ENCODE results near the gene TRPV6. TPM values are rescaled to one million over a fixed set of nuclear protein-coding genes. Genes with fewer than 3 reads are reported as not detected.

The TRPV6 gene
- total RNA-seq, 1 donor from 2014 or later = not detected

- TF ChIP-seq, protein P1, sequence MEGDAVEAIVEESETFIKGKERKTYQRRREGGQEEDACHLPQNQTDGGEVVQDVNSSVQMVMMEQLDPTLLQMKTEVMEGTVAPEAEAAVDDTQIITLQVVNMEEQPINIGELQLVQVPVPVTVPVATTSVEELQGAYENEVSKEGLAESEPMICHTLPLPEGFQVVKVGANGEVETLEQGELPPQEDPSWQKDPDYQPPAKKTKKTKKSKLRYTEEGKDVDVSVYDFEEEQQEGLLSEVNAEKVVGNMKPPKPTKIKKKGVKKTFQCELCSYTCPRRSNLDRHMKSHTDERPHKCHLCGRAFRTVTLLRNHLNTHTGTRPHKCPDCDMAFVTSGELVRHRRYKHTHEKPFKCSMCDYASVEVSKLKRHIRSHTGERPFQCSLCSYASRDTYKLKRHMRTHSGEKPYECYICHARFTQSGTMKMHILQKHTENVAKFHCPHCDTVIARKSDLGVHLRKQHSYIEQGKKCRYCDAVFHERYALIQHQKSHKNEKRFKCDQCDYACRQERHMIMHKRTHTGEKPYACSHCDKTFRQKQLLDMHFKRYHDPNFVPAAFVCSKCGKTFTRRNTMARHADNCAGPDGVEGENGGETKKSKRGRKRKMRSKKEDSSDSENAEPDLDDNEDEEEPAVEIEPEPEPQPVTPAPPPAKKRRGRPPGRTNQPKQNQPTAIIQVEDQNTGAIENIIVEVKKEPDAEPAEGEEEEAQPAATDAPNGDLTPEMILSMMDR (IDR thresholded peaks at IDR 0.05) = no peak
- H3K36me3 Mint-ChIP-seq (ENCODE audit: unreplicated experiment) = no peaks in the 10 kb centered on the region
- H3K27me3 Mint-ChIP-seq (ENCODE audit: unreplicated experiment) = no peaks in the 10 kb centered on the region
- DNase-seq (ENCODE audit: extremely low spot score, unreplicated experiment) = no peak
- H3K4me3 Mint-ChIP-seq (ENCODE audit: unreplicated experiment) = no peak overlapping the region
- no peak overlapping the region for H3K27ac Mint-ChIP-seq (ENCODE audit: unreplicated experiment)
- H3K4me1 Mint-ChIP-seq (ENCODE audit: unreplicated experiment) = no peaks in the 10 kb centered on the region
- H3K9me3 Mint-ChIP-seq (ENCODE audit: unreplicated experiment) = no peaks in the 10 kb centered on the region
Observed at GRCh38 chr7:142867097-142867378, 18.5 kb downstream of the TRPV6 start.

- DNase-seq (ENCODE audit: extremely low spot score, unreplicated experiment) = no peak
- H3K27me3 Mint-ChIP-seq (ENCODE audit: unreplicated experiment) = peaks cover 1% of the 10 kb centered on the region
- H3K4me3 Mint-ChIP-seq (ENCODE audit: unreplicated experiment) = no peak overlapping the region
Observed at GRCh38 chr7:142866361-142867096, 19.0 kb downstream of the TRPV6 start.

GRCh38 chr7:142865766-142866165 lies 19.8 kb downstream of the TRPV6 start:
- H3K27ac Mint-ChIP-seq (ENCODE audit: unreplicated experiment) = no peak overlapping the region
- no peak overlapping the region for H3K4me3 Mint-ChIP-seq (ENCODE audit: unreplicated experiment)
- peaks cover 5% of the 10 kb centered on the region for H3K27me3 Mint-ChIP-seq (ENCODE audit: unreplicated experiment)
- no peaks in the 10 kb centered on the region for H3K36me3 Mint-ChIP-seq (ENCODE audit: unreplicated experiment)
- no peaks in the 10 kb centered on the region for H3K4me1 Mint-ChIP-seq (ENCODE audit: unreplicated experiment)
- no peaks in the 10 kb centered on the region for H3K9me3 Mint-ChIP-seq (ENCODE audit: unreplicated experiment)
- no peak for DNase-seq (ENCODE audit: extremely low spot score, unreplicated experiment)
- TF ChIP-seq, protein P1 (IDR thresholded peaks at IDR 0.05) = no peak

More at GRCh38 chr7:142866361-142867096, 19.0 kb downstream of the TRPV6 start:
- H3K36me3 Mint-ChIP-seq (ENCODE audit: unreplicated experiment) = no peaks in the 10 kb centered on the region
- no peak overlapping the region for H3K27ac Mint-ChIP-seq (ENCODE audit: unreplicated experiment)
- H3K9me3 Mint-ChIP-seq (ENCODE audit: unreplicated experiment) = no peaks in the 10 kb centered on the region
- TF ChIP-seq, protein P1 (IDR thresholded peaks at IDR 0.05) = peak; percentile 43
- no peaks in the 10 kb centered on the region for H3K4me1 Mint-ChIP-seq (ENCODE audit: unreplicated experiment)

- Mint-ChIP-seq H3K4me1 (ENCODE audit: unreplicated experiment) (no peaks in the 10 kb centered on the region), H3K4me3 (ENCODE audit: unreplicated experiment) (no peak overlapping the region), H3K9me3 (ENCODE audit: unreplicated experiment) (no peaks in the 10 kb centered on the region), H3K36me3 (ENCODE audit: unreplicated experiment) (no peaks in the 10 kb centered on the region), H3K27me3 (ENCODE audit: unreplicated experiment) (peaks cover 11% of the 10 kb centered on the region), H3K27ac (ENCODE audit: unreplicated experiment) (no peak overlapping the region)
- TF ChIP-seq, protein P1 (IDR thresholded peaks at IDR 0.05) = no peak
- no peak for DNase-seq (ENCODE audit: extremely low spot score, unreplicated experiment)
Observed at GRCh38 chr7:142864980-142865747, 20.4 kb downstream of the TRPV6 start.

All from osteocyte (in vitro differentiated cells).